22Rv1 (cell line): ENCODE data around the gene CMTM8.

Experiments used
- ZFX ChIP-seq: fragments of 450-650 bp; IDR thresholded peaks from 2 replicates; pipeline ENCODE4 v1.6.1; 2017; ENCODE audit warnings: antibody characterized with exemption, borderline replicate concordance
- TF ChIP-seq, protein P1 (sequence below): fragments of 450-650 bp; IDR thresholded peaks from 2 replicates; pipeline ENCODE4 v1.5.1; 2017; ENCODE audit warnings: mild to moderate bottlenecking

DNA sequence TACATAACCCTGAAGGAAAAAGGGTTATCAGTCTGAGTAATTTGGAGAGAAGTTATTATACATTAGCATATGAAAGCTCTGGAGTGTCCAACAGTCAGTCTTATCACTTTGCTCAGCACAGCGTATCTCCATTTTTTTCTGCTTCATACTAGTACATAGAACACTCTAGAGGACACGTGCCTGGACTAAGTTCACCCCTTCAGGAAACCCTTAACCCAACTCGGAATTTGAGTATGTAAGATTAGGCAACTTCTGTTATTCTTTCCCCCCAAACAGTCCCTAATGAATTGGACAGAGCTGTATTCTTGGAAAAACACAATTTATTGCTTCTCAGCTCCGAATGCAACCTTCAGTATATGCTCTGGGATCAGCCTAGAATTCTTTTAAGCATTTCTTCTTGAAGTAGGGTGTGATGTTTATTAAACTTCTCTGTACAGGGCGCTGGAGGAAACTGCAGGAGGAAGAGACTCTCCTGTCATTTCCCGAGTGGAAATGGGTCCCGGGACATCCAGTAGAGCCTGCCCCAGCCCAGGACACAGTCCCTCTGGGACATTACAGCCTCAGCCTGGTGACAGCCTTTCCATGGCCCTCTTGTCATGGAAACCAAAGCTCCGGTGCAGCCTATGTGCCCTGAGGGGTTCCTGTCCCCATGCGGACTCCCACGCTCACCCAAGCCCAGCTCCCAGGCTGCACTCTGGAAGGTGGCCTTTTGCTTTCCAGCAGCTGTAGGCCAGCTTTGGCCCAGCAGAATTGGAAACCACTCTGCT, 37.3 kb upstream of the CMTM8 start:
- TF ChIP-seq, protein P1, sequence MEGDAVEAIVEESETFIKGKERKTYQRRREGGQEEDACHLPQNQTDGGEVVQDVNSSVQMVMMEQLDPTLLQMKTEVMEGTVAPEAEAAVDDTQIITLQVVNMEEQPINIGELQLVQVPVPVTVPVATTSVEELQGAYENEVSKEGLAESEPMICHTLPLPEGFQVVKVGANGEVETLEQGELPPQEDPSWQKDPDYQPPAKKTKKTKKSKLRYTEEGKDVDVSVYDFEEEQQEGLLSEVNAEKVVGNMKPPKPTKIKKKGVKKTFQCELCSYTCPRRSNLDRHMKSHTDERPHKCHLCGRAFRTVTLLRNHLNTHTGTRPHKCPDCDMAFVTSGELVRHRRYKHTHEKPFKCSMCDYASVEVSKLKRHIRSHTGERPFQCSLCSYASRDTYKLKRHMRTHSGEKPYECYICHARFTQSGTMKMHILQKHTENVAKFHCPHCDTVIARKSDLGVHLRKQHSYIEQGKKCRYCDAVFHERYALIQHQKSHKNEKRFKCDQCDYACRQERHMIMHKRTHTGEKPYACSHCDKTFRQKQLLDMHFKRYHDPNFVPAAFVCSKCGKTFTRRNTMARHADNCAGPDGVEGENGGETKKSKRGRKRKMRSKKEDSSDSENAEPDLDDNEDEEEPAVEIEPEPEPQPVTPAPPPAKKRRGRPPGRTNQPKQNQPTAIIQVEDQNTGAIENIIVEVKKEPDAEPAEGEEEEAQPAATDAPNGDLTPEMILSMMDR: no peak
- TF ChIP-seq ZFX: no peak
